Pancreas (tissue), 10 donors: ENCODE results near the gene IRF2. TPM values are rescaled to one million over a fixed set of nuclear protein-coding genes. Genes with fewer than 3 reads are reported as not detected.

Source experiments
- ATAC-seq, 4 donors: fragments of 200-7000 bp; cut with Tn5 transposase; one replicate each; pipeline versions ENCODE4 v1.8.0 to v1.9.1; 2020; ENCODE audit warnings: mild to moderate bottlenecking in 4 of 4, moderate library complexity in 4 of 4
- DNase-seq, 6 donors: peaks; one replicate each; pipeline ENCODE4 v3.0.0-alpha.2; 2020
- FAIRE-seq: peaks from 2 replicates; lab custom pipeline; 2012; peaks lifted over from hg19 to GRCh38; lab: Jason Lieb, UNC
- H3K27ac ChIP-seq, 4 donors: fragments of 200-600 bp; sonication (generic); 1 replicate in 3 of 4; 2 replicates in 1 of 4; pipeline versions ENCODE4 v1.5.0 to v1.8.0; 2020
- H3K27me3 ChIP-seq, 4 donors: fragments of 200-600 bp; one replicate each; pipeline ENCODE4 v1.8.0; 2021
- H3K36me3 ChIP-seq, 3 donors: fragments of 200-600 bp; sonication (generic) in 1 of 3; one replicate each; pipeline versions ENCODE4 v1.5.0 to v1.8.0; 2020 to 2021
- H3K4me1 ChIP-seq, 3 donors: fragments of 200-600 bp; one replicate each; pipeline ENCODE4 v1.8.0; 2021
- H3K4me3 ChIP-seq, 4 donors: fragments of 200-600 bp; sonication (generic) in 2 of 4; one replicate each; pipeline versions ENCODE4 v1.5.0 to v1.8.0; 2020 to 2021
- H3K9me3 ChIP-seq, 4 donors: fragments of 200-600 bp; one replicate each; pipeline ENCODE4 v1.8.0; 2021
- CTCF ChIP-seq, 4 donors: fragments of 200-600 bp; sonication (generic) in 3 of 4; IDR thresholded peaks; one replicate each; pipeline versions ENCODE4 v1.5.0 to v1.8.0; 2021; ENCODE audit warnings: antibody characterized with exemption in 4 of 4
- WGBS, 2 donors: extraction: QIAGEN DNeasy Blood & Tissue Kit; methylation state at CpG; one replicate each; pipeline ENCODE4 v1.1.7; 2013; 5-methylcytosine and 5-hydroxymethylcytosine counted together
- intact Hi-C, 3 donors: fragments of 100-400 bp; cut with DNase I; formaldehyde crosslinking; loops; one replicate each; pipeline versions ENCODE4 v1.11.1 to v1.14.2; 2022
- polyA plus RNA-seq, 2 donors: library from polyadenylated mRNA; stranded (reverse); fragments of 200-250 nt; gene quantifications; one replicate each; pipeline ENCODE4 v1.2.3, GENCODE V29; 2013
- total RNA-seq, 6 donors: library from RNA; stranded (reverse); fragmentation: NEBNext Ultra II Directional in 4 of 6; extraction: Animal tissue kit (Norgen Biotek cat#: 25700) in 4 of 6; gene quantifications; one replicate each; pipeline versions ENCODE4 v1.2.1 to v1.2.4, GENCODE V29; 2021 to 2023
- donor health status: healthy with polysubstance abuse.
- donor health status: DM: no; HTN: no; CAD: no; lungs with moderate emphysema.
- donor health status: DM: no; HTN: no; CAD: no.
- donor health status: control.
- donor health status: control.
- donor health status: Bipolar disorder and iron deficiency.
- donor health status: DM: yes; HTN: yes; CAD: no.
- donor health status: DM: no; HTN: no; CAD: no.
- donor health status: DM: no; HTN: no; CAD: no.
- donor health status: DM: yes; HTN: yes; CAD: no.

Gene IRF2
- total and polyA plus RNA-seq, 8 donors = 6.8 to 32.3 (median 12.3) TPM

GRCh38 chr4:184441461-184442313, 32.7 kb downstream of the IRF2 start:
- no peak overlapping the region for H3K27ac ChIP-seq
- ATAC-seq (no peak), FAIRE-seq (no peak), DNase-seq (no peak)
- whole genome bisulfite sequencing, 2 donors = 85 to 88% methylated on average over 13 of the region's 13 CpGs
- no peak for TF ChIP-seq CTCF (IDR thresholded peaks at IDR 0.05)
- intact Hi-C loops = no loop called here
- no peaks in the 10 kb centered on the region for H3K36me3 ChIP-seq
- H3K9me3 ChIP-seq = no peaks in the 10 kb centered on the region
- H3K4me1 ChIP-seq = peaks cover 0 to 6% (median 3%) of the 10 kb centered on the region in 3 donors
- H3K4me3 ChIP-seq = no peak overlapping the region
- H3K27me3 ChIP-seq = no peaks in the 10 kb centered on the region

- Histone ChIP-seq H3K27me3 (no peaks in the 10 kb centered on the region), H3K27ac (peak overlapping the region in 3 of 4 donors; percentile 17 to 38 (median 19)), H3K4me1 (peaks cover 0 to 6% (median 3%) of the 10 kb centered on the region in 3 donors), H3K36me3 (no peaks in the 10 kb centered on the region), H3K4me3 (no peak overlapping the region), H3K9me3 (no peaks in the 10 kb centered on the region)
- FAIRE-seq (no peak), DNase-seq (no peak), ATAC-seq (no peak)
- TF ChIP-seq CTCF (IDR thresholded peaks at IDR 0.05) = no peak
- WGBS, 2 donors = 84% methylated on average over 8 of the region's 8 CpGs
- intact Hi-C loops = no loop called here
Measured at GRCh38 chr4:184440595-184441358, 33.6 kb downstream of the IRF2 start.

GRCh38 chr4:184439856-184440594, 34.3 kb downstream of the IRF2 start:
- WGBS, 2 donors = 41 to 43% methylated on average over 20 of the region's 20 CpGs
- peak in 4 of 6 donors; percentile 22 to 37 (median 30) for DNase-seq
- peak; percentile 67 to 78 (median 75) for ATAC-seq
- TF ChIP-seq CTCF (IDR thresholded peaks at IDR 0.05) = no peak
- peaks cover 0 to 6% (median 3%) of the 10 kb centered on the region in 3 donors for H3K4me1 ChIP-seq
- no peaks in the 10 kb centered on the region for H3K9me3 ChIP-seq
- H3K27me3 ChIP-seq = no peaks in the 10 kb centered on the region
- intact Hi-C loops = no loop called here
- no peaks in the 10 kb centered on the region for H3K36me3 ChIP-seq
- H3K27ac ChIP-seq = peak overlapping the region in 3 of 4 donors; percentile 17 to 38 (median 19)
- no peak overlapping the region for H3K4me3 ChIP-seq
- no peak for FAIRE-seq

GRCh38 chr4:184439386-184439785, 35.0 kb downstream of the IRF2 start:
- intact Hi-C loops = no loop called here
- Histone ChIP-seq H3K36me3 (no peaks in the 10 kb centered on the region), H3K9me3 (no peaks in the 10 kb centered on the region), H3K4me3 (no peak overlapping the region), H3K27me3 (no peaks in the 10 kb centered on the region), H3K27ac (no peak overlapping the region), H3K4me1 (peaks cover 0 to 6% (median 3%) of the 10 kb centered on the region in 3 donors)
- ATAC-seq = no peak
- 82 to 91% methylated on average over 4 of the region's 4 CpGs for WGBS, 2 donors
- FAIRE-seq = no peak
- DNase-seq = no peak
- TF ChIP-seq CTCF (IDR thresholded peaks at IDR 0.05) = no peak
